Heart left ventricle (tissue), 16 donors: ENCODE results near the gene DEUP1. TPM values are rescaled to one million over a fixed set of nuclear protein-coding genes. Genes with fewer than 3 reads are reported as not detected.
"Not testable (repeated sequence)": the region's sequence is repeated elsewhere in the genome, so short reads cannot be mapped to it uniquely, and the experiment has no call there.

Source experiments
- ATAC-seq, 4 donors: fragments of 200-7000 bp; cut with Tn5 transposase; one replicate each; pipeline ENCODE4 v1.9.1; 2020 to 2022; ENCODE audit warnings: moderate library complexity in 4 of 4, mild to moderate bottlenecking in 3 of 4, moderate number of reproducible peaks in 1 of 4
- DNase-seq, 5 donors: peaks; one replicate each; pipeline ENCODE4 v3.0.0-alpha.2; 2020
- H3K27ac ChIP-seq, 12 donors: fragments of 200-600 bp; sonication (generic) in 4 of 12; one replicate each; pipeline versions ENCODE4 v1.5.0 to v1.8.0; 2016 to 2022; ENCODE audit warnings: mild to moderate bottlenecking in 2 of 12
- H3K27me3 ChIP-seq, 9 donors: fragments of 200-600 bp; sonication (generic) in 2 of 9; one replicate each; pipeline versions ENCODE4 v1.5.1 to v1.8.0; 2016 to 2022; ENCODE audit warnings: mild to moderate bottlenecking in 3 of 9
- H3K36me3 ChIP-seq, 9 donors: fragments of 200-600 bp; sonication (generic) in 2 of 9; one replicate each; pipeline versions ENCODE4 v1.5.0 to v1.8.0; 2018 to 2022; ENCODE audit warnings: mild to moderate bottlenecking in 2 of 9
- H3K4me1 ChIP-seq, 12 donors: fragments of 200-600 bp; sonication (generic) in 4 of 12; one replicate each; pipeline versions ENCODE4 v1.5.0 to v1.8.0; 2016 to 2022; ENCODE audit warnings: mild to moderate bottlenecking in 3 of 12
- H3K4me3 ChIP-seq, 12 donors: fragments of 200-600 bp; sonication (generic) in 4 of 12; one replicate each; pipeline versions ENCODE4 v1.5.0 to v1.8.0; 2017 to 2022; ENCODE audit warnings: mild to moderate bottlenecking in 9 of 12, moderate library complexity in 4 of 12
- H3K9me3 ChIP-seq, 12 donors: fragments of 200-600 bp; sonication (generic) in 4 of 12; one replicate each; pipeline versions ENCODE4 v1.5.0 to v1.8.0; 2016 to 2022; ENCODE audit warnings: mild to moderate bottlenecking in 1 of 12
- POLR2A ChIP-seq, 2 donors: fragments of 450-650 bp; IDR thresholded peaks; one replicate each; pipeline ENCODE4 v1.6.1; 2017; ENCODE audit warnings: antibody characterized with exemption in 2 of 2, mild to moderate bottlenecking in 2 of 2, moderate library complexity in 2 of 2
- WGBS, 4 donors: extraction: QIAGEN DNeasy Blood & Tissue Kit in 2 of 4; methylation state at CpG; one replicate each; pipeline versions ENCODE4 v1.1.5 to v1.1.7; 2013 to 2018; 5-methylcytosine and 5-hydroxymethylcytosine counted together
- intact Hi-C, 10 donors: fragments of 100-400 bp; cut with DNase I; formaldehyde crosslinking; loops; one replicate each; pipeline versions ENCODE4 v1.11.1 to v1.14.2; 2022
- polyA plus RNA-seq, 2 donors: library from polyadenylated mRNA; stranded (reverse); fragments of 200-250 nt; gene quantifications; one replicate each; pipeline ENCODE4 v1.2.3, GENCODE V29; 2013
- total RNA-seq, 9 donors: library from RNA; depleted of rRNA in 2 of 9; stranded (reverse); fragments of >200 nt in 2 of 9; fragmentation: NEBNext Ultra II Directional in 3 of 9; extraction: Animal tissue kit (Norgen Biotek cat#: 25700) in 3 of 9; gene quantifications; one replicate each; pipeline versions ENCODE4 v1.1.0 to v1.2.4, GENCODE V29; 2016 to 2023
- TF ChIP-seq, protein P1 (sequence below), 12 donors: fragments of 200-600 bp; sonication (generic) in 4 of 12; IDR thresholded peaks; one replicate each; pipeline versions ENCODE4 v1.5.0 to v1.8.0; 2018 to 2022; ENCODE audit warnings: antibody characterized with exemption in 12 of 12, mild to moderate bottlenecking in 5 of 12
- donor health status: ischemic (EF 13 %, LVEDD 7.1; RV severe dilation, severe dysfunction).
- donor health status: healthy with polysubstance abuse.
- donor health status: DM: no; HTN: yes; CAD: no.
- donor health status: DM: no; HTN: no; CAD: no.
- donor health status: ischemic (EF 25% LVEDD 6.9; RV normal size, moderate dysfunction).
- donor health status: ischemic (EF 25% LVEDD 5.7; RV mildly dilated, moderate dysfunction).
- donor health status: healthy.
- donor health status: DM: yes; HTN: yes; CAD: no.
- donor health status: ischemic (EF 35%, LVEDD 5.7; RV mildly dilated, moderate dysfunction).
- donor health status: nonischemic (EF 11% LVEDD 7.7; RV severe dilation, severe dysfunction).
- donor health status: DM: yes; HTN: yes; CAD: no.
- donor health status: PGD.
- donor health status: ischemic (EF 29% LVEDD 5.4; RV normal size, mild dysfunction).
- donor health status: nonischemic (EF 23%, LVEDD 6.1; RV moderate dilation, normal function).

DEUP1 gene
- total and polyA plus RNA-seq, 11 donors: not detected

DNA sequence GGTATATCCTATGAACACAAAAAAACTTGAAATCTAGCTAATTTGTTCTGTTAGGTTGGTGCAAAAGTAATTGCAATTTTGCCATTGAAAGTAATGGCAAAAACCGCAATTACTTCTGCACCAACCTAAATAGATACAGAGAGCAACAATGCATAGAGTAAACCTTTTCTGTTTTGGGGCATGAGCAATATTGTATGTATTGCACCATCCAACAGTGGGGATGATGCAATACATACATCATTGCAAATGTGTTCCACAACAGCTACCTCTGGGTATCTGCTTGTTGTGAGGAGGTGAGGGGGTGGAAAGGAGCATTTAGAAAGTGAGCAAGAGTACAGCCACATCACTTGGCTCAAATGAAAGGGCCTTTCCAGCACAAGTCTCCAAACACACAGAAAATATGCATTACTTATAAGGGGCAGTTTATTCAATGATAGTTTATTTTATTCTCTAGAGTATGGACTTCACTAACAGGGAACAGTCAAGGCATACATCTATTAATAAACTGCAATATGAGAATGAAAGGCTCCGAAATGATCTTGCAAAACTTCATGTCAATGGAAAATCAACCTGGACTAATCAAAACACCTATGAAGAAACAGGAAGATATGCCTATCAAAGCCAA lies 77.3 kb downstream of the DEUP1 start:
- Histone ChIP-seq H3K4me3 (no peak overlapping the region), H3K36me3 (no peaks in the 10 kb centered on the region), H3K27ac (no peak overlapping the region), H3K9me3 (no peaks in the 10 kb centered on the region), H3K27me3 (no peaks in the 10 kb centered on the region), H3K4me1 (no peaks in the 10 kb centered on the region)
- no peak for TF ChIP-seq POLR2A (IDR thresholded peaks at IDR 0.05)
- TF ChIP-seq, protein P1, sequence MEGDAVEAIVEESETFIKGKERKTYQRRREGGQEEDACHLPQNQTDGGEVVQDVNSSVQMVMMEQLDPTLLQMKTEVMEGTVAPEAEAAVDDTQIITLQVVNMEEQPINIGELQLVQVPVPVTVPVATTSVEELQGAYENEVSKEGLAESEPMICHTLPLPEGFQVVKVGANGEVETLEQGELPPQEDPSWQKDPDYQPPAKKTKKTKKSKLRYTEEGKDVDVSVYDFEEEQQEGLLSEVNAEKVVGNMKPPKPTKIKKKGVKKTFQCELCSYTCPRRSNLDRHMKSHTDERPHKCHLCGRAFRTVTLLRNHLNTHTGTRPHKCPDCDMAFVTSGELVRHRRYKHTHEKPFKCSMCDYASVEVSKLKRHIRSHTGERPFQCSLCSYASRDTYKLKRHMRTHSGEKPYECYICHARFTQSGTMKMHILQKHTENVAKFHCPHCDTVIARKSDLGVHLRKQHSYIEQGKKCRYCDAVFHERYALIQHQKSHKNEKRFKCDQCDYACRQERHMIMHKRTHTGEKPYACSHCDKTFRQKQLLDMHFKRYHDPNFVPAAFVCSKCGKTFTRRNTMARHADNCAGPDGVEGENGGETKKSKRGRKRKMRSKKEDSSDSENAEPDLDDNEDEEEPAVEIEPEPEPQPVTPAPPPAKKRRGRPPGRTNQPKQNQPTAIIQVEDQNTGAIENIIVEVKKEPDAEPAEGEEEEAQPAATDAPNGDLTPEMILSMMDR (IDR thresholded peaks at IDR 0.05): no peak
- WGBS, 4 donors: 77 to 90% (median 84%) methylated on average over 2 of the region's 2 CpGs
- DNase-seq (no peak), ATAC-seq (no peak)
- intact Hi-C loops: no loop called here

DNA sequence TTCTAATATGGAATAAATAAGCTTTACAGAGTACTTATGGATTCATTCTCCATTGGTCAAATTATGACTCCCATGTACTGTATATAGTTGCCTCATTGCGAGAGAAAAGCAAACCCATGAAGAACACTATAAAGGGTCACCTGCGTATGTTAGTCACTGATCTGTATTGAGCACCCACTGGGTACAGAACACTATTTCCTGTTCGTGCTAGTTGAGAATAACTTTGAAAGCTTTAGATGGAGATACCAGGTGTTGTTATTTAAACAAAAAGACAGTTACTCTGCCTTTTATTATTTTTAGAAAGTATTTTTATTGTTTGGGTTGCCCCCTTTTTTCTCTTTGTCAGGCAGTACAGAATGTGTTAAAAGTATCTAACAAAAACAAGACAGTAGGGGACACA lies 79.9 kb downstream of the DEUP1 start:
- Histone ChIP-seq H3K27me3 (no peaks in the 10 kb centered on the region), H3K4me3 (no peak overlapping the region), H3K27ac (no peak overlapping the region), H3K9me3 (no peaks in the 10 kb centered on the region), H3K36me3 (no peaks in the 10 kb centered on the region), H3K4me1 (no peaks in the 10 kb centered on the region)
- DNase-seq (no peak), ATAC-seq (no peak)
- TF ChIP-seq POLR2A (IDR thresholded peaks at IDR 0.05): no peak
- TF ChIP-seq, protein P1 (IDR thresholded peaks at IDR 0.05): no peak
- intact Hi-C loops: no loop called here
- WGBS, 4 donors: 59 to 69% (median 65%) methylated on average over 3 of the region's 3 CpGs

DNA sequence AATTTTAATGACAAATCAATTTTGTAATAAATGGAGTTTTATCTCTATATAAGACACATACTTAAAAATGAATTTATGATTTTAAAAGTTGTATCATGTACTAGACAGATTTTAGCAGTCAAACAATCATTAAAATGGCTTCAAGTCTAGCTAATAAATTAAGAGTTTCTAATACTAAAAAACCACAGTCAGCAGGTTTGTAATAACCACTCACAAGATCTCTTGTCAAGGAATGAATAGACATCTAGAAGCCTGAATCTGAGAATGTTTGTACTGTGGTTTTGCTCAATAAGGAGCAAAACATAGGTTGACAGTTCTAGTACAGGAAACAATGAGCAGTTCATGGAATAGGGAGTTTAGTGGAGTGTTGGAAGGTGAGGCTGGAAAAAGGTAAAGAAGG lies 81.2 kb downstream of the DEUP1 start:
- H3K9me3 ChIP-seq: no peaks in the 10 kb centered on the region
- H3K27me3 ChIP-seq: no peaks in the 10 kb centered on the region
- no peak overlapping the region for H3K27ac ChIP-seq
- TF ChIP-seq, protein P1 (IDR thresholded peaks at IDR 0.05): no peak
- no peak for TF ChIP-seq POLR2A (IDR thresholded peaks at IDR 0.05)
- DNase-seq (no peak), ATAC-seq (no peak)
- H3K4me3 ChIP-seq: no peak overlapping the region
- intact Hi-C loops: no loop called here
- no peaks in the 10 kb centered on the region for H3K4me1 ChIP-seq
- no peaks in the 10 kb centered on the region for H3K36me3 ChIP-seq

DNA sequence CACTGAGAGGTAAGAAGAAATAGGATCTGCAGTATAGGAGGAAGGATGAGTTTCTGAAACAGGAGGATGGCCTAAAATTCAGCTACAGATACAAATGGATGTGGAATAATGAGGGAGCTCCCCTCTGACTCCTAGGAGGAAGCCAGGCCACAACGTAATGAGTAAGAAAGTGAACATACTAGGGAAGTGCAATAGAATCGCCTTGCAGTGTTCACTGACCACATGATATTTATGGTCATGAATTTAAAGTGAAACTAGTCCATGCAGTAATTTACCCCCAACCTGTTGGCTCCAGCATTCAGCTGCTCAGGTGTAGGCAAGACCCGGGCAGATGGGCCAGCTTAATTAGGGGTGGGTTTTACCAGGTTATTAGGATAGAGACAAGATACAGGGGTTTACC lies 101.7 kb downstream of the DEUP1 start:
- WGBS, 4 donors: 72 to 84% (median 83%) methylated on average over 3 of the region's 3 CpGs
- Histone ChIP-seq H3K4me1 (no peaks in the 10 kb centered on the region), H3K27ac (no peak overlapping the region), H3K36me3 (no peaks in the 10 kb centered on the region), H3K4me3 (no peak overlapping the region), H3K9me3 (no peaks in the 10 kb centered on the region), H3K27me3 (no peaks in the 10 kb centered on the region)
- TF ChIP-seq, protein P1 (IDR thresholded peaks at IDR 0.05): no peak
- TF ChIP-seq POLR2A (IDR thresholded peaks at IDR 0.05): no peak
- no peak for ATAC-seq
- DNase-seq: no peak
- intact Hi-C loops: no loop called here

DNA sequence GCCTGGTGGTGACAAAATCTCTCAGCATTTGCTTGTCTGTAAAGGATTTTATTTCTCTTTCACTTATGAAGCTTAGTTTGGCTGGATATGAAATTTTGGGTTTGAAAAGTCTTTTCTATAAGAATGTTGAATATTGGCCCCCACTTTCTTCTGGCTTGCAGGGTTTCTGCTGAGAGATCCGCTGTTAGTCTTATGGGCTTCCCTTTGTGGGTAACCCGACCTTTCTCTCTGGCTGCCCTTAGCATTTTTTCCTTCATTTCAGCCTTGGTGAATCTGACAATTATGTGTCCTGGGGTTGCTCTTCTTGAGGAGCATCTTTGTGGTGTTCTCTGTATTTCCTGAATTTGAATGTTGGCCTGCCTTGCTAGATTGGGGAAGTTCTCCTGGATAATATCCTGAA lies 112.7 kb downstream of the DEUP1 start:
- H3K36me3 ChIP-seq, H3K4me3 ChIP-seq, H3K27ac ChIP-seq, H3K4me1 ChIP-seq, ATAC-seq, DNase-seq, H3K9me3 ChIP-seq, intact Hi-C loops, H3K27me3 ChIP-seq: not testable (repeated sequence)
- WGBS, 4 donors: 85 to 90% (median 89%) methylated on average over 2 of the region's 2 CpGs
